Endothelial cell of umbilical vein (primary cell): ENCODE results near the gene SULT4A1. TPM values are rescaled to one million over a fixed set of nuclear protein-coding genes. Genes with fewer than 3 reads are reported as not detected.

Experiments
- BruUV-seq: library from RNA; stranded (reverse); fragments of 400-500 nt; replicated peaks from 2 replicates; lab custom pipeline; 2021; lab: Mats Ljungman, UMichigan
- CTCF ChIA-PET: fragments of 300-600, 350-600 bp; sonication (Branson Sonifier 250); formaldehyde crosslinking; loops from one replicate; lab custom pipeline; 2021; ENCODE audit warnings: antibody characterized with exemption, inconsistent platforms; lab: Charles Lee
- POLR2A ChIA-PET: fragments of 300-600, 350-600 bp; sonication (Branson Sonifier 250); formaldehyde crosslinking; loops from one replicate; lab custom pipeline; 2021; ENCODE audit warnings: antibody characterized with exemption, inconsistent platforms; lab: Charles Lee
- DNase-seq: peaks from one replicate; pipeline ENCODE4 v3.0.0-alpha.2; 2011; ENCODE audit warnings: low read depth, low spot score
- FAIRE-seq: peaks from 2 replicates; lab custom pipeline; 2011; peaks lifted over from hg19 to GRCh38; lab: Jason Lieb, UNC
- H2AFZ ChIP-seq: 2 replicates; pipeline ENCODE4 v1.6.0; 2012; ENCODE audit warnings: low read depth, low read length, control low read depth, inconsistent platforms
- H3K27ac ChIP-seq: 2 replicates; pipeline ENCODE4 v1.5.1; 2011; ENCODE audit warnings: low read depth, mild to moderate bottlenecking, control low read depth, low read length, moderate library complexity; ENCODE audit not compliant: insufficient read depth
- H3K27me3 ChIP-seq, 2 experiments: 2 replicates each; pipeline versions ENCODE4 v1.6.0 to v1.6.1; 2011; ENCODE audit warnings: low read length in 2 of 2, mixed read lengths in 1 of 2; ENCODE audit not compliant: control insufficient read depth in 2 of 2, insufficient read depth in 2 of 2
- H3K36me3 ChIP-seq, 2 experiments: 2 replicates in 1 of 2; 3 replicates in 1 of 2; pipeline ENCODE4 v1.5.1; 2011; ENCODE audit warnings: low read length in 2 of 2, mild to moderate bottlenecking in 1 of 2, moderate library complexity in 1 of 2; ENCODE audit not compliant: control insufficient read depth in 2 of 2, insufficient read depth in 2 of 2; ENCODE audit errors: extremely low read depth in 1 of 2
- H3K4me1 ChIP-seq: 3 replicates; pipeline ENCODE4 v1.5.1; 2011; ENCODE audit warnings: mild to moderate bottlenecking, low read length; ENCODE audit not compliant: control insufficient read depth, insufficient read depth; ENCODE audit errors: extremely low read depth
- H3K4me2 ChIP-seq: 2 replicates; pipeline ENCODE4 v1.6.1; 2011; ENCODE audit warnings: low read length, control low read depth, mixed read lengths; ENCODE audit not compliant: insufficient read depth
- H3K4me3 ChIP-seq, 3 experiments: fragments of 200-600 bp in 1 of 3; sonication (generic), shearing (Covaris generic) in 1 of 3; replicated peaks in 1 of 3; 2 replicates each; pipeline ENCODE4 v1.5.1; 2011 to 2016; ENCODE audit warnings: control low read depth in 3 of 3, low read length in 3 of 3, mild to moderate bottlenecking in 2 of 3, inconsistent platforms in 1 of 3, low read depth in 1 of 3, moderate library complexity in 1 of 3; ENCODE audit not compliant: insufficient read depth in 1 of 3
- H3K79me2 ChIP-seq: 2 replicates; pipeline ENCODE4 v1.6.0; 2012; ENCODE audit warnings: low read length, inconsistent platforms; ENCODE audit not compliant: control insufficient read depth, insufficient read depth
- H3K9ac ChIP-seq: replicated peaks from 2 replicates; pipeline ENCODE3; 2011; ENCODE audit warnings: low read length, control low read depth; ENCODE audit not compliant: insufficient read depth; ENCODE audit errors: extremely low read depth
- H3K9me1 ChIP-seq: replicated peaks from 3 replicates; pipeline ENCODE4 v1.6.0; 2011; ENCODE audit warnings: mild to moderate bottlenecking, low read length; ENCODE audit not compliant: control insufficient read depth, insufficient read depth; ENCODE audit errors: extremely low read depth
- H3K9me3 ChIP-seq: replicated peaks from 2 replicates; pipeline ENCODE4 v1.5.1; 2012; ENCODE audit warnings: low read length, inconsistent platforms; ENCODE audit not compliant: control insufficient read depth, insufficient read depth
- H4K20me1 ChIP-seq: replicated peaks from 2 replicates; pipeline ENCODE3; 2011; ENCODE audit warnings: mild to moderate bottlenecking, low read length; ENCODE audit not compliant: control insufficient read depth, insufficient read depth; ENCODE audit errors: extremely low read depth
- EZH2 ChIP-seq: IDR thresholded peaks from 2 replicates; pipeline ENCODE4 v1.6.1; 2012; ENCODE audit warnings: borderline replicate concordance, low read depth, mild to moderate bottlenecking, moderate library complexity, low read length, inconsistent platforms; ENCODE audit not compliant: severe bottlenecking
- GATA2 ChIP-seq: IDR thresholded peaks from 2 replicates; pipeline ENCODE4 v1.7.0; 2011; ENCODE audit warnings: low read depth, mild to moderate bottlenecking, moderate library complexity, mixed read lengths, low read length; ENCODE audit not compliant: insufficient read length, insufficient read depth
- JUN ChIP-seq: IDR thresholded peaks from 2 replicates; pipeline ENCODE4 v1.6.1; 2011; ENCODE audit warnings: borderline replicate concordance, low read depth; ENCODE audit not compliant: insufficient read length, insufficient read depth
- dilution Hi-C: fragments of 300-500 bp; cut with MboI; formaldehyde crosslinking; loops from one replicate; pipeline ENCODE4 v1.15.0; 2019; ENCODE audit warnings: low sequenced_read_pairs; ENCODE audit not compliant: extremely low pct_ligation_motif_present
- intact Hi-C: fragments of 100-400 bp; cut with micrococcal nuclease; formaldehyde crosslinking; loops from one replicate; pipeline ENCODE4 v1.10.0; 2022
- polyA plus RNA-seq, 4 experiments: library from polyadenylated mRNA; depleted of rRNA in 3 of 4; stranded (reverse) in 3 of 4; unstranded in 1 of 4; fragments of >200 nt; gene quantifications; 2 replicates each; pipeline versions ENCODE4 v1.2.1 to v1.2.3, GENCODE V29; 2011 to 2012; ENCODE audit warnings: missing spikeins in 1 of 4
- total RNA-seq: library from RNA; stranded (reverse); gene quantifications from 2 replicates; pipeline ENCODE4 v1.2.3, GENCODE V29; 2021

SULT4A1 gene
- total and polyA plus RNA-seq, 2 donors (not counting 3 experiments of a cell fraction or from before 2014, with no cell fraction given): 0.48 TPM; not detected in 1

DNA sequence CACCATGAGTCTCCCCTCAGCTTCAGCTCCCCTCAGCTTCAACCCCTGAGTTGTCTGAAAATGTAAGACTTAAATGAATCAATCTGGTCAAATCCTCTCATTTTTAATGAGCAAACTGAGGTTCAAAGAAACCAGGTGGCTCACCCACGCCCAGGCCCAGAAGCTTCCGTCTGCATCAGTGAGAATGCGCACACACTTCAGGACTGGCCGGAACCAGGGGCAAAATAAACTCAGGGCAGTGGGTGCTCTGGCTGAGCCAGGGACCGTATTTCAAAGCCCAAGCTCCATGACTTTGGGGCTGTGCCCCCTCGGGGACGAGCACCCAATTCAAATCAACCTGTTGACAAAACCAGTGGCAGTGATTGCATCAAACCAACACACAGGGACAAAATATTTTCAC is 3.1 kb downstream of the SULT4A1 start:
- H3K4me2 ChIP-seq: no peak overlapping the region
- dilution Hi-C loops (no loop called here), intact Hi-C loops (no loop called here)
- BruUV-seq: no TSS peak
- no peaks in the 10 kb centered on the region for H3K9me1 ChIP-seq
- ChIA-PET CTCF (interaction anchor here (1.1 kb wide), 1 partner anchor 24 kb away, joined by 3 read pairs; no protein-coding TSS in a partner anchor), POLR2A (no interaction called here)
- no peaks in the 10 kb centered on the region for H3K36me3 ChIP-seq
- no peaks in the 10 kb centered on the region for H3K4me1 ChIP-seq
- FAIRE-seq (no peak), DNase-seq (no peak)
- no peak overlapping the region for H3K9ac ChIP-seq
- H3K9me3 ChIP-seq: no peaks in the 10 kb centered on the region
- peaks cover 0 to 13% of the 10 kb centered on the region in 2 experiments for H3K27me3 ChIP-seq
- H3K4me3 ChIP-seq: no peak overlapping the region
- TF ChIP-seq JUN (no peak), GATA2 (no peak)
- no peak overlapping the region for H3K27ac ChIP-seq
- H2AFZ ChIP-seq: no peak overlapping the region
- no peaks in the 10 kb centered on the region for H4K20me1 ChIP-seq
- no peaks in the 10 kb centered on the region for H3K79me2 ChIP-seq

DNA sequence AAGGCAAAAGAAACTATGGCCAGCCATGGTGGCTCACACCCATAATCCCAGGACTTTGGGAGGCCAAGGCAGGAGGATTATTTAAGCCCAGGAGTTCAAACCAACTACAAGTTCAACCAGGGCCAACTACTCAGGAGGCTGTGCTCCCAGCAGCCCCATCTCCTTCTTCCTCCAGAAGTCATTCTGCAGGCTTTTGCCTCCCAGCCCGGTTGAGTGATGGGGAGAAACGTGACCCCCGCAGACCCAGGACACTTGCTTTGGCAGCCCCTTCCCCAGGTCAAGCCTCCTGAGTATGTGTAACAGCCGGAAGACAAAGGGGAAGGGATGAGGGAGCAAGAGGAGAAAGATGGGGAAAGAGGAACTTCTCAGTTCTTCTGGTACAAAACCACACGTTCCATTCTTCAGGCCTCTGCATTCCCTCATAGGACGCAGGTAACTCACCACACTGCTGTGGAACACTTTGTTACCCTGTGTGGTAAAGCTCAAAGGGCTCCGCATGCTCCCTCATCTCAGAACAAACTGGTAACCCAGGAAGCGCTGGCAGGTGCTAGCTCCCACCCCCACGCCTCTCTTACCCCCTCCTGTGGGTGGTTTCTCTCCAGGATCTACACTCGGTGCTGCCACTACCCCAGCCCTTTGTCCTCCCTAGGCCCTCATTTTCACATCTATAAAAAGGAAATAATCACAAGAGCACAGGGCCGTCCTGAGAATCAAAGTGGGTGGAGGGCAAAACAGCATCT is 4.0 kb downstream of the SULT4A1 start:
- POLR2A ChIA-PET: no interaction called here
- H3K36me3 ChIP-seq: no peaks in the 10 kb centered on the region
- dilution Hi-C loops: no loop called here
- DNase-seq: no peak
- no TSS peak for BruUV-seq
- no peak overlapping the region for H3K9ac ChIP-seq
- H2AFZ ChIP-seq: no peak overlapping the region
- no peaks in the 10 kb centered on the region for H4K20me1 ChIP-seq
- peaks cover 0 to 10% of the 10 kb centered on the region in 2 experiments for H3K27me3 ChIP-seq
- H3K9me3 ChIP-seq: no peaks in the 10 kb centered on the region
- H3K9me1 ChIP-seq: no peaks in the 10 kb centered on the region
- H3K79me2 ChIP-seq: no peaks in the 10 kb centered on the region
- CTCF ChIA-PET: no interaction called here
- H3K4me3 ChIP-seq: no peak overlapping the region
- H3K27ac ChIP-seq: no peak overlapping the region
- H3K4me2 ChIP-seq: no peak overlapping the region
- TF ChIP-seq EZH2: no peak
- no peaks in the 10 kb centered on the region for H3K4me1 ChIP-seq
- FAIRE-seq: no peak
- intact Hi-C loops: no loop called here
